ENCODE measurements around the gene CFTR.

GRCh38 chr7:117630907-117631564, 151.2 kb downstream of the CFTR start:
- TF ChIP-seq JUN (IDR thresholded peaks at IDR 0.05; ENCODE audit: low read depth, low read length) (no peak), MAFK (IDR thresholded peaks at IDR 0.05; ENCODE audit: low read depth, low read length) (no peak), YY1 (IDR thresholded peaks at IDR 0.05; ENCODE audit: low read depth, low read length) (no peak)
